Measurements from ENCODE around the gene CAP2. TPM values are rescaled to one million over a fixed set of nuclear protein-coding genes. Genes with fewer than 3 reads are reported as not detected.

The CAP2 gene
- total RNA-seq, 1 donor from 2014 or later = 5.5 TPM

DNA sequence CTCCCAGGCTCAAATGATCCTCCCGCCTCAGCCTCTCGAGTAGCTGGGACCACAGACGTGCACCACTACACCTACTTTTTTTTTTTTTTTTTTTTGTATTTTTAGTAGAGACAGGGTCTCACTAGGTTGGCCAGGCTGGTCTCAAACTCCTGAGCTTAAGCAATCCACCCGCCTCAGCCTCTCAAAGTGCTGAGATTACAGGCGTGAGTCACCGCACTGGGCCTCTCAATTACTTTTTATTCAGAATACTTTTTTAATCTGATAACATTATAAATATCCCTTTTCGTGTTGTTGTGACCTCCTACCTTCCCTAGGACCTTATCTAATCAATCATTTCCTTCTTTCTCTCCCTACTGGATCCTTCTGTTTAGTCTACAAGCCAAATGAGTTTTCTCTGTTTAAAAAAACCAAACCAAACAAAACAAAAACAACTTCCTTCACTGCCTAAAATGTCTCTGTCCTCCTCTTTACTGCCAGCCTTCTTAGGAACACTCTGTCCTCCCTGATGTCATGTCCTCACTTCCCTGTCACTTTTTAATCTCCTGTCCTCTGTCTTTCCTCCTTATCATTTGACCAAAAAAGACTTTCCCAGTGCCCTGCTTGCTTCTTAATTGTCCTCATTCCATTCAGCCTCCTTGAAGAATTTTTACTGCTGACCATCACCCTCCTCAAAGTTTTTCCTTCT lies 85.0 kb downstream of the CAP2 start:
- TF ChIP-seq CTCF (conservative IDR thresholded peaks at IDR 0.05; ENCODE audit: low read depth, low read length) = no peak
- no peak overlapping the region for H3K4me3 ChIP-seq (ENCODE audit: low read depth, low read length)
- no peak for DNase-seq (ENCODE audit: low read depth)

- no peak for DNase-seq (ENCODE audit: low read depth)
- no peak for TF ChIP-seq CTCF (conservative IDR thresholded peaks at IDR 0.05; ENCODE audit: low read depth, low read length)
- no peak overlapping the region for H3K4me3 ChIP-seq (ENCODE audit: low read depth, low read length)
Measured at GRCh38 chr6:17478946-17479345, 85.6 kb downstream of the CAP2 start.

DNA sequence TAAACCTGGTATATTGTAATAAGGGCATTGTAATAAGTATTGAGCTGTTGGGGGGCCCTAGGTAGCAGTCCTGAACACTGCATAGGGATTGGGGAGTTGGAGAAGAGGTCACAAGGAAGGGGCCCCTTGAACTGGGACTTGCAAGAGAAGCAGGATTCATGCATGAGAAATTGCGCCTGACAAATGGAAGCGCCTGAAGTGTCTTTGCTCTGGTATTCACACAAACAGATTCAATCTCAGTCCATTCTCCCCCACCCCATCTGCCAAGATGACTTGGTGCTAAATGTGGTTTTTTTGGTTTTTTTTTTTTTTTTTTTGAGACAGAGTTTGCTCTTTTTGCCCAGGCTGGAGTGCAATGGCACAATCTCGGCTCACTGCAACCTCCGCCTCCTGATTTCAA lies 87.1 kb downstream of the CAP2 start:
- TF ChIP-seq CTCF (conservative IDR thresholded peaks at IDR 0.05; ENCODE audit: low read depth, low read length) = no peak
- no peak for DNase-seq (ENCODE audit: low read depth)
- no peak overlapping the region for H3K4me3 ChIP-seq (ENCODE audit: low read depth, low read length)

- DNase-seq (ENCODE audit: low read depth) = no peak
- no peak for TF ChIP-seq CTCF (conservative IDR thresholded peaks at IDR 0.05; ENCODE audit: low read depth, low read length)
- no peak overlapping the region for H3K4me3 ChIP-seq (ENCODE audit: low read depth, low read length)
Measured at GRCh38 chr6:17482711-17483110, 89.3 kb downstream of the CAP2 start.

DNA sequence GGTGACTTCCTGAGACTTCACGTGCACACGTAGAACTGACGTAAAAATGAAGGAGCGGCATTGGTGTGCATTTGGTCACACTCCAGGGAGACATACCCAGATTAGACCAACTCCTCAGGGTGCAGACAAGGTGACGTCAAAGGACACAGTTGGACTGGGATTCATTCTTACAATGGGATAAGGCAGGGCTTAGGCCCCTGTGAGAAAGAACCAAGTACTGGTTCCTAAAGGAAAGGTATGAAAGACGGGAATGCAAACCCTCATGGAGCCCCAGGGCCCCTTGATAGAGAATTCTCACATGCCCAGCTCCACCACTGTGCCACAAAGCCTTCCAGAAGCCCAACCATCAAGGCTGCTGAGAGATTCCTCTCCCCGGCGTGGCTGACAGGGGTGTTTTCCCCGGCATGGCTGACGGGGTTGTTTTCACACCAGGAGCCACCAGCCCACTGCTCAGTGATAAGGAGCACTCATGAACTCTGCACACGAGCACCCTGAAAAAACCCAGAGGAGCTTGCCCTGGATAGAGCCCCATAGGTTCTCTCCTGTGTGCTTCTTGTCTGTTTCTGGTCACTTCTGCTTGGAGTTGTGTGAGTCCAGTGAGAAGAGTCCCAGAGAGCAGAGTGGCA lies 90.1 kb downstream of the CAP2 start:
- no peak overlapping the region for H3K4me3 ChIP-seq (ENCODE audit: low read depth, low read length)
- DNase-seq (ENCODE audit: low read depth) = no peak
- TF ChIP-seq CTCF (conservative IDR thresholded peaks at IDR 0.05; ENCODE audit: low read depth, low read length) = no peak

- DNase-seq (ENCODE audit: low read depth) = no peak
- no peak for TF ChIP-seq CTCF (conservative IDR thresholded peaks at IDR 0.05; ENCODE audit: low read depth, low read length)
Measured at GRCh38 chr6:17484201-17484849, 90.9 kb downstream of the CAP2 start.

More at GRCh38 chr6:17484201-17484849, 90.9 kb downstream of the CAP2 start:
- no peak overlapping the region for H3K4me3 ChIP-seq (ENCODE audit: low read depth, low read length)

Data from epithelial cell of proximal tubule (primary cell).